HG02943 (cell line): ENCODE measurements around the gene GDPD4.

ENCODE experiments used
- ATAC-seq: cut with Tn5 transposase; IDR thresholded peaks from one replicate; pipeline ENCODE4 v1.9.1; 2021; ENCODE audit warnings: mild to moderate bottlenecking, low read depth, moderate library complexity; ENCODE audit not compliant: unreplicated experiment

Gene GDPD4

DNA sequence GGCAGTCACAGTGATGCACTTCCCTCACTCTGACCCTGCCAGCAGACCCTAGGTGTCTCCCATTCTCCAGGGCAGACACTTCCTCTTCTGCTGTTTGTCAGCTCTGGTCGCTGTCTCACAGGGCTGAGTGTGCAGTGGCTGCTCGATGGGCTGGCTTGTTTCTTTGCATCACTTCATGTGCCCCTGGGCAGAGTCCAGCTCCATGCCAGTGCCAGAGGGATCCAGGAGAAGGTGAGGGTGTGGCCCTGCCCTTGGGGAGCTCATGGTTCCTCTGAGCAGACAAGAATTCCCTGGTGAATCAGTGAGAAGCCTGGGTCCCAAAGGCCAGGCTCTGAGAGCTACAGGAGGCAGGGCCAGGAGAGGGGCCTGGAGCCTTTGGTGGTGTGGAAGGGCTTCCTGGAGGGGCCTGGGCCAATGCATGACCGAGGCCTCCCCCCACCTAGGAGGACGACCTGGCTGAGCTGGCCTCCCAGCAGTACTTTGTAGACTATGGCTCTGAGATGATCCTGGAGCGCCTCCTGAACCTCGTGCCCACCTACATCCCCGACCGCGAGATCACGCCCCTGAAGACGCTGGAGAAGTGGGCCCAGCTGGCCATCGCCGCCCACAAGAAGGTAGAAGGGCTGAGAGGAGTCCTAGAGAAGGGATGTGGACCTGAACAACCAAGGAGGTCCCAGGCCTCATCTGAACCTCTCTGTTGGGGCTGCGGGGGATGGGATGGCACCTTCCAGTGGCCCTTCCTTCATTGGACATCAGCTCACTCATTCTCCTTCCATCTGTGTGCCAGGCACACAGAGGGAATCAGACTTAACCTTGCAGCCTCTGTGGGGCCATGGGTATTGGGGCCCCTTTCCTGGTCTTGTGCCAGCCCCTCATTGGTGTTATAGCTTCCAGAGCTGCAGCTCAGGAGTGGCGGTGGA, 107.3 kb downstream of the GDPD4 start:
- no peak for ATAC-seq

GRCh38 chr11:77193167-77193566, 108.3 kb downstream of the GDPD4 start:
- ATAC-seq: no peak

GRCh38 chr11:77191823-77192495, 109.5 kb downstream of the GDPD4 start:
- ATAC-seq: no peak

DNA sequence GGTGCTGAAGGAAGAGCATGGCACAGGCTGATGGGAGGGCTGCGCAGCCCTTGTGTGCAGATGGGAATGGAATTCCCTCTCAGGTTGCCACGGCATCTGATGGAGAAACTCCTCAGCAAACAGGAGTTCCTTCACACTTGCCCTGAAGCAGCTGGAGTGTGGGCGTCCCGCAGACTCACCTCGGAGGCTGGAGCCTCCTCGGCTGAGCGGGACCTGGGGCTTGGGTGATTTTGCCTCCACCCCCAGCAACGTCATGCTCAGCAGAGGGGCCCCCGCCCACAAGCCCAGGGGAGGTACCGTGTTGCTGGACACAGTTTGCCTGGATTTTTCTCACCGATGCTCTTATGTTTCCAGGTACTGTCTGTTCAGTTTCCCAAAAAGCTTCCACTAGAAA, 110.1 kb downstream of the GDPD4 start:
- no peak for ATAC-seq

GRCh38 chr11:77190331-77191075, 111.0 kb downstream of the GDPD4 start:
- no peak for ATAC-seq

DNA sequence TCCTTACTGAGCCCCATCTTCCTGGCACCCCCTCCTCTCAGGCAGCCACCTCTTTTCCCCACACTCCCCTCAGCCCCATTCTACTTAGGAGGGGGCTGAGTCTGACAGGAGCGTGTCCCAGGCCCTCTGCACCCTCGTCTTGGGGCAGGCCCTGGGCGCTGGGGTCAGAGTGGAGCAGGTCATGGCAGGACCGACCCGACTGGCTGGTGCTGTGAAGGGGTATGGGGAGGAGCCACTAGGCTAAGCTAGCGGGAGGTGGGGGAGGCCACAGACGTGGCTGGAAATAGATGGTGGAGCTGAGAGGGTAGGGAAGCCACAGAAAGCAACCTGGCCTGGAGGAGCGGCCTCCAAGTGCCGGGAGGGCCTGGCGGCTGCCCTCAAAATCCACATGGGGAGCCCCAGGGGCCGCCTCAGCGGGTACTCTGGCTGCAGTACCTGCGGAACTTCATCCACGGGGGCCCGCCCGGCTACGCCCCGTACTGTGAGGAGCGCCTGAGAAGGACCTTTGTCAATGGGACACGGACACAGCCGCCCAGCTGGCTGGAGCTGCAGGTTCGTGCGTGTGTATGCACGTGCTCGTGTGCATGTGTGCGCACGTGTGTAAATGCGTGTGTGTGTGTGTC, 111.8 kb downstream of the GDPD4 start:
- no peak for ATAC-seq

GRCh38 chr11:77188633-77189491, 112.6 kb downstream of the GDPD4 start:
- ATAC-seq: no peak

DNA sequence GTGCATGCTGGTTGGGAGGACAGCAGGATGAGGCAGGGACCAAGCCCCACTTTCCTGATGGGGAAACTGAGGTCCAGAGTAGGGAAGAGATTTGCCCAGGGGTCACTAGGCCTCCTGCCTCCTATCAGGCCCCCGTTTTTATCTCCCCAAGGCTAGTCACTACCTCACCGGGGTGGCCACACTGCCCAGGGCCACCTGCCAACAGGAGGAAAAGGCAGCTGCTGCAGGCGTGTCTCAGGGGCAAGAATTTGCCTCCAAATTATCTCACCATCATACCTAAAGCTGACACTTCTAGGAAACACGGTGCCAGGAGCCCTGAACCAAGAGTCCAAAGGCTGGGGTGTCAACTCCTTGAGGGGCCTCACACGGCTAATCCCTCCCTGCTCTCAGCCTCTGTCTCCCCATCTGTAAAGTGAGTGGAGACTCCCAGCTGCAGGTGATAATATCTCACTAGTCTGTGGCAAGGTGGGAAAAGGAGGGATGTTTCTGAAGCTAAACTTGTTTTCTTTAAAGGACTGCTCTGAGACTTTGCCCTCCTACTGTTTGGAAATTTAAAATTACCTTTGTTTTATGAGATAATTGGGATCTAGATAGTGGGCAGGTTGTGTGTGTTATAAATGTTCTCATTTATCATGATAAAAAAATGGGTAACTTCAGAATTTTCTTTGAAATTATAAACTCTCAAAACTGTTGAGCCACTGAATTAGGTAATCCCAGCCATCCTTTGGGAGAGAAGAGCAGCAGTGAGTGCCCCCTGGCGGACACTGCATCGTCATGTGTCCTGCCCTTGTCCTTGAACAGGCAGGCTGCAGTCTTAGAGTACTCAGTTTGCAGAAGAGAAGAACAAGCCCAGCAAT, 113.5 kb downstream of the GDPD4 start:
- no peak for ATAC-seq

DNA sequence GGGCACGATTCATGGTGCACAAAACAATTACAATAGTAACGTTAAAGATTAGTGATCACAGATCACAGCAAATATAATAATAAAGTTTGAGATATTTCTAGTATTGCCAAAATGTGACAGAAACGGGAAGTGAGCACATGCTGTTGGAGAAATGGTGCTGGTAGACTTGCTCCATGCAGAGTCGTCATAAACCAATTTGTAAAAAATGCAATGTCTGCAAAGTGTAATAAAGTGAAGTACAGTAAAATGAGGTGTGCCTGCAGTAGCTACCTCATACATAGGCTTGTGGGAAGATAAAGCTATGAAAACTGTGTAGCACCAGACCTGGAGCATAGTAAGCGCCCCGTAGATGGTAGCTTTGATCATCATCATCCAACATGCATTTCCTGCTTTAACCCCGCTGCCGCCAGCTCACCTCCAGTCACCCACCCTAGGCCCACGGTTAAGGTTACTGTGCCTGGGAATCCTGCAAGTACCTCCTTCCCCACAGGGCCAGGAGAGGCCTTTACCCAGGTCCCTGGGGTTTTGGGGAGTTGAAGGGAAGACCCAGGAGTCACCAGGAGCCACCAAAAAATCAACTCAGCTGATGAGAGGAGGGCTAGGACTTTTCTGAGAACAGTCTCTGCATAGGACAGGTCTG, 114.3 kb downstream of the GDPD4 start:
- ATAC-seq: no peak

DNA sequence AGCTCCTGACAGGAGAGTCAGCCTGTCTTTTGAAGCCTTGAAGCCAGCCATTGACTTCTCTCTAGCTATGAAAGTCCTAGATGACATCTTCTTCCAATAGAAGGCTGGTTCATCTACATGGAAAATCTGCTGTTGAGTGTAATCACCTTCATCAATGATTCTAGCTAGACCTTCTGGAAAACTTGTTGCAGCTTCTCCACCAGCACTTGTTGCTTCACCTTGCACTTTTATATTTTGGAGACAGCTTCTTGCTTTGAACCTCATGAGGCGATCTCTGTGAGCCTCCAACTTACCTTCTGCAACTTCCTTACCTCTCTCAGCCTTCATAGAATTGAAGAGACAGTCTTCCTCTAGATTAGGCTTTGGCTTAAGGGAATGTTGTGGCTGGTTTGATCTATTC, 115.2 kb downstream of the GDPD4 start:
- no peak for ATAC-seq

DNA sequence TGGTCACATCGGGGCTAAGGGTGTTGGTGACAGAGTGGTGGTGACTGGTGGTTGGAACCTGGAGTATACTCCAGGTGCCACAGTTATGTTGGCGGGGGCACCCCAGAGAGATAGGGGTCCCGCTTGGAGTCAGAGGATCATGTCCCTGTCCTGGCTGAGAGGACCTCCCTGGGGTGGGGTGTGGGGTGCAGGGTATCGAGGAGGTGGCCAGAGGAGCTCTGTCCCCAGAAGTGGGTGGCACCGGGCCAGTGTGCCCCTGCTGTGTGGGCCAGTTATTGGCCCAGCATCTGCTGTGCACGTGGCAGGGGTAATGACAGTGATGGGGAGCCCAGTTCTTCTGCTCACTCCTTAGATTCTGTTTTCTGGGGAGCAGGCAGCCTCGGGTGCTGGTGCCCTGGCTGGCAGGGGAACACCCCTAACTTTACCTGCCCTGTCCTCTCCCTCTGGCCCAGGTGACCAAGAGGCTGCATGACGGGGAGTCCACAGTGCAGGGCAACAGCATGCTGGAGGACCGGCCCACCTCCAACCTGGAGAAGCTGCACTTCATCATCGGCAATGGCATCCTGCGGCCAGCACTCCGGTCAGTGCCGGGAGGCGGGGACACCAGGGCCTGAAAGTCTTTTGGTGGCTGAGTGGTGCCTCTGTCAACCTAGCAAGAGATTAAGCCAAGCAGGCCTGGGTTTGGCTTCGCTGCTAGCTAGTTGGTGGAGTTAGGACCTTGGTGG, 117.2 kb downstream of the GDPD4 start:
- ATAC-seq: no peak

GRCh38 chr11:77183431-77183984, 118.0 kb downstream of the GDPD4 start:
- ATAC-seq: no peak

- no peak for ATAC-seq
Measured at GRCh38 chr11:77182542-77183430, 118.7 kb downstream of the GDPD4 start.

DNA sequence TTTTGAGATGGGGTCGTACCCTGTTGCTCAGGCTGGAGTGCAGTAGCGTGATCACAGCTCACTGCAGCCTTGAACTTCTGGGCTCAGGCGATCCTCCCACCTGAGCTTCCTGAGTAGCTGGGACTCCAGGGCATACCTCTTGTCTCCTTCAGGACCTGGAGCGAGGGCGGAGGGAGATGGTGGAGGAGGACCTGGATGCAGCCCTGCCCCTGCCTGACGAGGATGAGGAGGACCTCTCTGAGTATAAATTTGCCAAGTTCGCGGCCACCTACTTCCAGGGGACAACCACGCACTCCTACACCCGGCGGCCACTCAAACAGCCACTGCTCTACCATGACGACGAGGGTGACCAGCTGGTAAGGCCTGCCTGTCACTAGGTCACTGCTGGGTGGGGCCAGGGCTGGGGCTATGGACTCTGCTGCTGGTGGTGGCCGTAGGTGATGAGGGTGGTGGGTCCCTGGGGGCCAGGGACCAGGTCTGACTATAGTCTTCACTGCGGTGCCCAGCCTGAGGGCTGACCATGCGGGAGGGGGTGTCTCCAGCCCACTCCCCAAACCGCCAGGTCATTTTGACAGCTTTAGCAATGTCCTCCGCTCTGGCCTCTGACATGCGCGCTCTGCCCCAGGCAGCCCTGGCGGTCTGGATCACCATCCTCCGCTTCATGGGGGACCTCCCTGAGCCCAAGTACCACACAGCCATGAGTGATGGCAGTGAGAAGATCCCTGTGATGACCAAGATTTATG, 119.5 kb downstream of the GDPD4 start:
- ATAC-seq: no peak

DNA sequence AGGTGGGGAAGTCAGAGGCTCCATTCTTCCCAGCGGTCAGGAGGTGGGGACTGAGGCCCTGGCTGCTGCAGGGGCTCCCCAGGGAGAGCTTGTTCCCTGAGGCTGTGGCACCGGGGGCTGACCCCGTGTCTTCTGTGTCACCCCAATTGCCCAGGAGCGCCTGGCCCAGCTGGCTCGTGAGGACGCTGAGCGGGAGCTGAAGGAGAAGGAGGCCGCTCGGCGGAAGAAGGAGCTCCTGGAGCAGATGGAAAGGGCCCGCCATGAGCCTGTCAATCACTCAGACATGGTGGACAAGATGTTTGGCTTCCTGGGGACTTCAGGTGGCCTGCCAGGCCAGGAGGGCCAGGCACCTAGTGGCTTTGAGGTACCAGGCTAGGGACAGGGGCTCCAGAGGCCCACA, 120.3 kb downstream of the GDPD4 start:
- ATAC-seq: no peak

DNA sequence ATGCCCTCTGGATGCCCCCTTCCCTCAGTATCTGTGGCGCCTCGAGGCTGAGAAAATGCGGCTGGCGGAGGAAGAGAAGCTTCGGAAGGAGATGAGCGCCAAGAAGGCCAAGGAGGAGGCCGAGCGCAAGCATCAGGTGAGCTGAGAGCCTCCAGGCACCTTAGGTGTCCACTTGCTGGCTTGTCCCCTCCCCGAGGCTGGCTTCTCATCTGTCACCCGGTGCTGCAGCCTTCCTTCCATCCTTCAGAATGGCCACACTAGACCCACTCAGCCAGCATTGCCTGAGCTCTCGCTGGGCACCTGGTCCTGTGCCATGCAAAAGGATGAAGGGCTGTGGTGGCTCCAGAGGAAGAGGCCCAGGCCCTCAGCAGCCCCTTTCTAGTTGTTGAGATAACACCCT, 121.1 kb downstream of the GDPD4 start:
- no peak for ATAC-seq
